GM18498 (cell line): ENCODE data around the gene SLC66A1.
"Not testable (repeated sequence)": the region's sequence is repeated elsewhere in the genome, so short reads cannot be mapped to it uniquely, and the experiment has no call there.

Experiments
- ATAC-seq: cut with Tn5 transposase; IDR thresholded peaks from one replicate; pipeline ENCODE4 v1.9.1; 2021; ENCODE audit warnings: mild to moderate bottlenecking, moderate library complexity; ENCODE audit not compliant: unreplicated experiment

Gene SLC66A1

DNA sequence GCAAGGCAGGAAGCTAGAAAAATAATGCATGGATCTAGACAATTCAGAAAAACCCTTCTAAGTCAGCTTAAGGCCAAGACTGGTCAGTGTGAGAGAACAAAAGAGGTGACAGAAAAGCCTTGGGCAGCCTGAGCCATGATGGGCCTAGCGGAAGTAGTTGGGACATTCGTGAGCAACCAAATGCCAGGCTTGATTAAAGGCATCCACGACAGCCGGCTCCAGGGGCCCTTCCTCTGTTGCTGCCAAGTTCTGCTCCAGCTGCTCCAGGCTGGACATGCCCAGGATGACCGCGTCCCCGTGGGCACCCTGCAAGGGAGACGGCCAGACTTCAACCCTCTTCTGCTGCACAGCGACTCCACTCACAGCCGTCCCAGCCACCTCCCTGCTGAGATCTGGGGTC is 8.0 kb upstream of the SLC66A1 start:
- not testable (repeated sequence) for ATAC-seq

DNA sequence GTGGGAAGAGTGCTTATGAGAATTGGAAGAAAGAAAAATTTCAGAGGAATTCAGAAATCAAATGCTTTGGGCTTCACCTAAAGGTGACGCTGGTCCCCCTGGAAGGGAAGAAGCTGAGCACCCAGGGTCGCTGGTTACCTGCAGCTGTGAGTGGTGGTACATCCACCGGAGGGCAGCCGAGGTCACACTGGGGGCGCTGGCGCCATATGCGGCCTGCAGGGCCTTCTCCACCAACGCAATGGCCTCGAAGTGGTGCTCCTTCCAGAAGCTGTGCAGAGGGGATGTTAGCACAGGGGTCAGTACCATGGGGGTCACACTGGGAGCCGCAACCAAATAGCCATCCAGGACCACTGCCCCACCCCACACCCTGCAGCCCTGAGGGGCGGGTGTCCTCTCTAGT is 6.2 kb upstream of the SLC66A1 start:
- ATAC-seq = no peak

DNA sequence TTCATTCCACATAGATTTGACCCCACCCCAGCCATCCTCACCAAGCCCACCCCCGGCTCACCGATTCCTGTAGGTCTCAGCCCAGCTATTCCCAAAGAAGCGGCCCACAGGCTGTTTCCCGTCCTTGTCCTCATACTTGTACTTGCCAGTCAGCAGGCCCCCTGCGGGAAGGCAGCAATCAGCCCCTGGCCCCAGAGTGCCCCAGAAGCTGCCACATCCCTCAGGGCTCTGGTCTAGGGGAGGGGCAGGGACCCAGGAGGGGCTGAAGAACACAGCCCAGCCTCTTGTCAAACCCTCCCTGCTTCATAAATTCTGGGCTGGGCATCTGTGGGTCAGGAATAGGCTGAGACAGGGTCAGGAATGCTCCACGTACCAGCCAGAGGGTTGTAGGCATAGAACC is 5.2 kb upstream of the SLC66A1 start:
- ATAC-seq = no peak

GRCh38 chr1:19307794-19308508 is 4.2 kb upstream of the SLC66A1 start:
- no peak for ATAC-seq

DNA sequence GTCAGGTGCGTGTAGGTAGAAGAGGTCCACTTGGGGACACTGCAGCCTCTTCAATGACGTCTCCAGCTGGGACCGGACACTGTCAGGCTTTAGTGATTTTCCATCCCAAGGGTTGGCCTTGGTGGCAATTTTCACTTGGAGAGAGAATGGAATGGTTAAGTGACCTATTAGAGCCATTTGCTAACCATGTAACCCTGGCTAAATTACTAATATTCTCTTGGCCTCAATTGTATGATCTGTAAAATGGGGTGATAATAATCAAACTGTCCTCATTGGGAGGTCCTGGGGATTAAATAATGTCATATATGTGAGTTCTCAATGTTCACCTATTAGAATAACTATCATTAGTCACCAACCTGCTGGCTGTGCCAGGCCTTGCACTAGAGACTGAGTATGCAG is 3.6 kb upstream of the SLC66A1 start:
- ATAC-seq = no peak

GRCh38 chr1:19309123-19309813 is 2.9 kb upstream of the SLC66A1 start:
- no peak for ATAC-seq

DNA sequence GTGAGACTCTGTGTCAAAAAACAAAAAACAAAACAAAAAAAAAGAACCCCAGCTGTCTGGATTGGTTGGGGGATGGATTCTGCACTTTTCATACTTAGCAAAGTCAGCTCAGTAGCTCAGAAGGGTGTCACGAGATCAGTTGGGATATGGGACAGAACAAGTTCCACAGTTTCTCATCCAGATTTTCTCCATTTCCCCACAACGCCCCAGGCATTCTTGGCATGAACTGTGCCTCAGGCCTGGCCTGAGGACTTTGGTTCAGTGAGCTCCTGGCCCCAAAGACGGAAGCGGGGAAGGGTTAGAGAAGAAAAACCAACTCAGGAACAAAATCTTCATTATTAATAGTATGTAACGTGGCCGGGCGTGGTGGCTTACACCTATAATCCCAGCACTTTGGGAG is 2.1 kb upstream of the SLC66A1 start:
- ATAC-seq = no peak

- no peak for ATAC-seq
These were observed 1.2 kb upstream of the SLC66A1 start for GRCh38 chr1:19310720-19311502.

DNA sequence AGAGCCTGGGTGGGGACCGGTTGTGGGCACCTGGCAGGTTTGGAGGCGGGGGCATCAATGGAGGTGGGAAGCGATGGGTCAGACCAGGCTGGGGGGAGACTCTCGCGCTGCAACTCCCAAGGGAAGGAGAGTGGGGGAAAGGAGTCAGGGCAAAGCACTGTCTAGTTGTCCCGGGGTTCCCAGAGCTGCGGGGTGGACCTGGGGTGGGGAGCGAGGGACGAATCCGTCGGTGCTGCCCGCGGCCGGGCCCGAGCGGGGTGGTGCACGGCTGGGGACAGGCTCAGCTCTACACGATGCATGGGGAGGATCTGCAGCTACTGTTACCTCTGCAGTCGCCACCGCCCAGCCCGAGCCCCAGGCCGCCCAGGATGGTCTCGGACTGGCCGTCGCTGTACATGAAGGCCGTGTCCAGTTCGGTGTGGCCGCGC is 609 bp upstream of the SLC66A1 start:
- ATAC-seq = peak; percentile 17

DNA sequence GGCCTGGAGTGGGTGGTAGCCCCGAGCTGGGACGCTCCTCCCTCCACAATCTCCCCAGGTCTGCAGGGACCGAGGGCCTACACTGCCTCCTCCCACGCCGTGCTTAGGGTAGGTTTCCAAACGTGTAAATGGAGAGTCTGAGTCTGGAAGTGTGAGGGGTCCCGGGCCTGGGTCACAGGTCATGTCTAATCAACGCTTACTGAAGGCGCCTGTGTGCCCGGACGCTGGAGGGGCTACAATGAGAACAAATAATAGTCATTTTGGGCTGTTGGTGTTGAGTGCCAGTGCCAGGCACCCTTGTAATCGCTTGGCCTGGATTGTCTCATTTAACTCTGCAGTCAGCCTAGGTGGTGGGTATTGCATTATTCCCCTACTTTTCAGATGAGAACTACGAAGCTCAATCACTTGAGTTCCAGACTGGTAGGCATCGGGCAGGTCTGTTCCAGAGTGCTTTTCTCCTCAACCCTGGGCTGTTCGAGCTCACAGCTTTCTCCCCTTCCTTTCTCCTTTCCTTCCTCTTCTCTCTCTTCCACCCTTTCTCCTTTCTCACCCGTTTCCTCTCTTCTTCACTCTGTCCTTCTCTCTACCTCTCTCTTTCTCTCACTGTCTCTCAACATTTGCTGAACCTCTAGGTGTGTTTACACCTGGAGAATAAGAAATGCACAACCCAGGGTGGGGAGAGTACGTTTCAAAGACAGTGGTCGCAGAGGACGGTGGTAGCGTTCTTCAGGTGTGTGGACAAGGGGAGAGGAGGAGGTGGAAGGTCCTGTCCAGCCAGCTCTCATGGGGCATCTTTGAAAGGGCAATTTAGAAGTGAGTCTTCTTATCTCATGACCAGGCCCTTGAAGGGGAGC is 883 bp downstream of the SLC66A1 start:
- ATAC-seq = peak; percentile 17

GRCh38 chr1:19313636-19313959 is 1.5 kb downstream of the SLC66A1 start:
- ATAC-seq = no peak

GRCh38 chr1:19313961-19314882 is 2.1 kb downstream of the SLC66A1 start:
- no peak for ATAC-seq

DNA sequence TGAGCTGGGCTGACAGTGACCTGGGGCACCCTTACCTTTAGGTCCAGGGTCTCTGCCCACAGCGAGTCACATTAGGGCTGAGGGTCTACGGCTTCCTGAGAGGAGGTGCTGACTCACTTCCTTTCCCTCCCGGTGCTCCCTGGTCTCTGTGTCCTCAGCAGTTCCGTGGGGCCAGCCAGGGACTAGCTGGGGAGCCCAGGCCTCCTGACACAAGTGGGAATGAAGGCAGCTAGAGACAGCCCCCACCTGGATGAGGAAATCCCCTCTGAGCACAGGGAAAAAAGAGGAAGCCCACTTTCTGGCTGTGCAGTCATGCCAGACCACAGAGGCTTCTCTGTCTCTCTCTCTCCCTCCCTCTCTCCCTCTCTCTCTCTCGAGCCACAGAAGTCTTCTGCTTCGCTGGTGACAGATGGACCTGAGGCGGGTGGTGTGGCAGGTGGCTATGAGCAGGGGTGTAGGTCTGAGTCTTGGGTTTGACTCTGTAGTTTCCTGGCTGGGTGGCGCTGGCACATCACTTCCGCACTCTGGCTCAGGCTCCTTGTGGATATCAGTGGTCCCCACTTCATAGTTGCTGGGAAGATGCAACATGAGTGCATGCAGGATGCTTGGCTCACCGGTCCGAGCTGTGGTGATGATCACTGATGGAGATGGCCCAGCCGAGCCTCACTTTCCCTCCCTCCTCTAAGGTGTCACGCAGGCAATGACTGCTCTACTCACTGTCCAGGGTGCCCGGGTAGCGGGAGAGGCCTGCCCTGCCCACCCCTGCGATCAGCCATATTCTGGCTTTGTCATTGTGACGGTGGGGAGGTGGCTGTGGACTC is 3.5 kb downstream of the SLC66A1 start:
- no peak for ATAC-seq

- no peak for ATAC-seq
These were observed 5.2 kb downstream of the SLC66A1 start for GRCh38 chr1:19317126-19317910.

DNA sequence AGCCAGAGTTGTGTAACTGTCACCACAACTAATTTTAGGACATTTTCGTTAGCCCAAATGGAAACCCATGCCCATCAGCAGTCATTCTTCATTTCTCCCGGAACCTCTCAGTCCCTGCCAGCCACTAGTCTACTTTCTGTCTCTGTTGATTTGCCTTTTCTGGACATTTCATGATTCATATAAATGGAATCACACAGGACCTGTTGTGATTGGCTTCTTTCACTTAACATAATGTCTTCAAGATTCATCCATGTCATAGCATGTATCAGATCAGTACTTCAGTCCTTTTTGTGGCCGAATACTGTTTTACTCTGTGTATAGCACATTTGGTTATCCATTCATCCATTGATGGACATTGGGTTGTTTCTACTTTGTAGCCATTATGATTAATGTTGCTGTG is 7.1 kb downstream of the SLC66A1 start:
- ATAC-seq = no peak

GRCh38 chr1:19321071-19321470 is 8.9 kb downstream of the SLC66A1 start:
- ATAC-seq = no peak

DNA sequence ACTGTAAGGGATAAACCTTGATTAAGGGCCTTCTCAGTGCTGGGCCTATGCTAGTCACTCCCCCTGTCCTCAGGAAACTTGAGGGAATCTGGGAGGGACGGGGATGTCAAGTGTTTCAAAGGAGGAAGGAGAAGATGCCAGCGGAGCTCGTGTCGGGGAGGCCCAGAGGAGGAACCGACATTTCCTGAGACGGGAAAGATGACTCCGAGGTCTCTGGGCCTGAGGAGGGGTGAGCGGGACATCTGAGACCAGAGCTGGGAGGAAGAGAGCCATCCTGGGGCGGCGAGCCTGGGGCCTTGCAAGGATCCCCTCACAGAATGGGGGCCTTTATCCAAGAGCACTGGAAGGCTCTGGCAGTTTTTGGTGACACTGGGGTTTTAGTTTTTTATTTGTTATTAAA is 10.4 kb downstream of the SLC66A1 start:
- no peak for ATAC-seq

DNA sequence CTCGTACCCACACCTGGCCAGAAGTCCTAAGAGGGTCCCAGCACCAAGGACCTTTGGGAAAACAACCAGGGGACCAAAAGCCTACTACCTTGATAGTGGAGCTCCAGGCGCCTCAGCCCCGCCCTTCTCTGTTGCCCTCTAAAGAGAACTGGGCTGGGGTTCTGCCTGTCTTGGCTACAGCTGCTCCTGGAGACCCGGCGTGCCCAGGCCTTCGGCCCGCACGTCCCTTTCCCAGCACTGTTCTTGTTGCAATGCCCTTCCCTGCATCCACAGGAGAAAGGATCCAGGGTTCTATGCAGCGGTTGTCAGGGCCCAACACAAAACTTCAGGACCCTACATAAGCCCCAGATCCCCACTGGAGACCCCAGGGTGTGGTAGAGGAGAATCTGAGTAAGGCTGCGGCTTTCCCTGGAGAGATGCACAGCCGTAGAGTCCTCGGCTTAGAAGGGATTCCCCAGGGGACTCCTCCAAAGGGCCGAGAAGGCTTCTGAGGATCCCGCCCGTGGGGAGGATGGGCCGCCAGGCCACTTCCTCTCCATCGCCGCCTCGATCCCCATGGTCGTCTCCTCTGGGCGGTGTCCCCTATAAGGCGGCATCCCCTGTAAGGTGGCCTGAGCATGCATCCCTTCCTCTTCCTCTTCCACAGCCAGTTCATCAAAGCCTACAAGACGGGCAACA is 12.0 kb downstream of the SLC66A1 start:
- no peak for ATAC-seq
